Measurements from ENCODE around the gene RASAL1.

DNA sequence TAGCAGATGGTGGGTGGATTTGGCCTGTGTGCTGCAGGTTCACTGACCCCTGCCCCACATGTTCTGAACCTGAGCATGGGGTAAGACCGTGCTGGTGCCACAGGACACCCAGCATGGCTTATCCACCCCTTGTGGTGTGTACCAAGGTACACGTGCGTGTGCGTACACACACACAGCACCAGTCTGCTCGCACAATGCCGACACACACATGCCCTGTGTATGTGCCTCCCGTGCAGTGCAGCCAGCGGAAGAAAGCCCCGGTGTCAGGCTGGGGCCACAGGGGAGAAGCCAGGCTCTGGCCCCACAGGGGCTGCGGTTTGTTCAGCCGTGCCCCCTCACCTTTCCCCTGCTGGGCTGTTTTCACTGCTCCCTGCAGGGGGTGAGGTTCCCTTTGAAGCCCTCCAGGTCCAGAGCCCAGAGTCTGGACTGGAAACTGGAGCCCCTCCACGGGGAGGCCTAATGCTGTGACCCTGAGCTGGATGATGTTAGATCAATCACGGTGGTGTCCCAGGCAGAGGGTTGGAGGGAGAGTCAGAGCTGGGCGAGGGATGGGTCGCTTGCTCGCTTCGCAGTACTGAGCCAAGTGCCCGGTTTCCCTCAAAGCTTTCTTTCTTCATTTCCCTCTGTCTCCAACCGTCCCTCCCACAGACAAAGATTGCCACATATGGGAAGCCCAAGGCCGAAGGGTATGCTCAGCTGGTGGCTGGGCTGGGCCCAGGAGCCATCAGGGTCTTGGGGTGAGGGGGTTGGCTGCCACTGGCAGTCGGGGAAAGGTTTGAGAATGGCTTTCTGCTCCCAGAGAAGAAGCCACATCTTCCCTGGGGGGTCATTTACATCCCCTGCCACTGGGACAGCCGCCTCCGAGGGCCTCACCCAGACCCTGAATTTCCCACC lies 72.8 kb downstream of the RASAL1 start:
- no peak for TF ChIP-seq EP300 (IDR thresholded peaks at IDR 0.05)
- TF ChIP-seq, protein P1, sequence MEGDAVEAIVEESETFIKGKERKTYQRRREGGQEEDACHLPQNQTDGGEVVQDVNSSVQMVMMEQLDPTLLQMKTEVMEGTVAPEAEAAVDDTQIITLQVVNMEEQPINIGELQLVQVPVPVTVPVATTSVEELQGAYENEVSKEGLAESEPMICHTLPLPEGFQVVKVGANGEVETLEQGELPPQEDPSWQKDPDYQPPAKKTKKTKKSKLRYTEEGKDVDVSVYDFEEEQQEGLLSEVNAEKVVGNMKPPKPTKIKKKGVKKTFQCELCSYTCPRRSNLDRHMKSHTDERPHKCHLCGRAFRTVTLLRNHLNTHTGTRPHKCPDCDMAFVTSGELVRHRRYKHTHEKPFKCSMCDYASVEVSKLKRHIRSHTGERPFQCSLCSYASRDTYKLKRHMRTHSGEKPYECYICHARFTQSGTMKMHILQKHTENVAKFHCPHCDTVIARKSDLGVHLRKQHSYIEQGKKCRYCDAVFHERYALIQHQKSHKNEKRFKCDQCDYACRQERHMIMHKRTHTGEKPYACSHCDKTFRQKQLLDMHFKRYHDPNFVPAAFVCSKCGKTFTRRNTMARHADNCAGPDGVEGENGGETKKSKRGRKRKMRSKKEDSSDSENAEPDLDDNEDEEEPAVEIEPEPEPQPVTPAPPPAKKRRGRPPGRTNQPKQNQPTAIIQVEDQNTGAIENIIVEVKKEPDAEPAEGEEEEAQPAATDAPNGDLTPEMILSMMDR (IDR thresholded peaks at IDR 0.05): no peak
